ENCODE measurements around the gene ZFC3H1. TPM values are rescaled to one million over a fixed set of nuclear protein-coding genes. Genes with fewer than 3 reads are reported as not detected.

ZFC3H1 gene
- total and polyA plus RNA-seq, 9 of the 15 experiments (the other 6 are each of a cell fraction or from before 2014, with no cell fraction given) = 14.8 to 80.5 (median 22.1) TPM

GRCh38 chr12:71636704-71637115, 26.9 kb downstream of the ZFC3H1 start (continued):
- 0 out of 4 replicates have a peak, but pooled peaks of 1 of the 2 experiments have one; percentile 23 for TF ChIP-seq MAZ (CRISPR knock-in tag; conservative IDR thresholded peaks at IDR 0.05 in 1 of 2, IDR thresholded peaks at IDR 0.05 in 1 of 2)
- TF ChIP-seq NFRKB (IDR thresholded peaks at IDR 0.05; ENCODE audit: low read depth) = no peak

- WGBS (ENCODE audit: insufficient coverage, low coverage, missing lambda C conversion rate) = 98% methylated on average over 2 of the region's 2 CpGs
- ATAC-seq = no peak
- intact Hi-C loops (cut with micrococcal nuclease) = no loop called here
Measured at GRCh38 chr12:71627438-71628002, 36.1 kb downstream of the ZFC3H1 start.

More at GRCh38 chr12:71627438-71628002, 36.1 kb downstream of the ZFC3H1 start:
- H3K9ac ChIP-seq (ENCODE audit: insufficient read depth in 1 of 2, low read depth in 2 of 2, low read length in 2 of 2) = no peak overlapping the region
- no peak overlapping the region for H2AFZ ChIP-seq (ENCODE audit: low read depth, low read length)
- no peak overlapping the region for H3K4me3 ChIP-seq
- no peaks in the 10 kb centered on the region for H3K9me1 ChIP-seq (ENCODE audit: control insufficient read depth, insufficient read depth, low read length)
- H3K27me3 ChIP-seq (ENCODE audit: control insufficient read depth in 2 of 2, insufficient read depth in 2 of 2, low read length in 2 of 2) = no peaks in the 10 kb centered on the region
- no peak overlapping the region for H3K27ac ChIP-seq (ENCODE audit: extremely low read depth, low read depth, low read length)
- no peak for DNase-seq (ENCODE audit: extremely low read depth in 1 of 4, low spot score in 3 of 4)
- POLR2A ChIA-PET = interaction anchor here (0.6 to 1.1 kb wide), 2 partner anchors 29 to 324 kb away, joined by 3 read pairs; no protein-coding TSS in a partner anchor
- H3K4me2 ChIP-seq (ENCODE audit: insufficient read depth, low read length) = no peak overlapping the region
- no peaks in the 10 kb centered on the region for H3K79me2 ChIP-seq (ENCODE audit: control insufficient read depth, insufficient read depth, low read length)
- no peak for FAIRE-seq
- peaks cover 99% of the 10 kb centered on the region for H3K36me3 ChIP-seq (ENCODE audit: control insufficient read depth, insufficient read depth, low read length)
- no peaks in the 10 kb centered on the region for H4K20me1 ChIP-seq (replicated peaks; ENCODE audit: control insufficient read depth, insufficient read depth, low read length)
- in situ Hi-C loops (cut with MboI) = no loop called here
- BruUV-seq (replicated peaks) = no TSS peak
- TF ChIP-seq RBM22 (IDR thresholded peaks at IDR 0.05; ENCODE audit: low read depth, low read length, poor library complexity, severe bottlenecking) = no peak
- no peak for TF ChIP-seq ARID3A (IDR thresholded peaks at IDR 0.05; ENCODE audit: borderline replicate concordance, low read depth, low read length)
- no peak for TF ChIP-seq ZNF707 (CRISPR knock-in tag; conservative IDR thresholded peaks at IDR 0.05)
- no peak for TF ChIP-seq ETV5 (CRISPR knock-in tag; IDR thresholded peaks at IDR 0.05; ENCODE audit: low read depth)
- TF ChIP-seq NFIC (IDR thresholded peaks at IDR 0.05) = no peak
- no peak for TF ChIP-seq ZNF318 (IDR thresholded peaks at IDR 0.05; ENCODE audit: borderline replicate concordance in 1 of 2, low read depth in 1 of 2)
- CTCF ChIA-PET (ENCODE audit: low intra/inter-chr PET ratio) = no interaction called here
- H3K4me1 ChIP-seq (replicated peaks in 1 of 2; ENCODE audit: control insufficient read depth in 2 of 2, insufficient read depth in 2 of 2, low read length in 2 of 2) = no peaks in the 10 kb centered on the region
- H3K9me3 ChIP-seq (replicated peaks; ENCODE audit: control insufficient read depth, insufficient read depth, low read depth, low read length) = no peaks in the 10 kb centered on the region

Measured in K562 (cell line).